ENCODE data around the gene AIF1.
A peak's percentile ranks its signal among the peaks of the same experiment; 100 is the strongest.

GRCh38 chr6:31620586-31621319 lies 5.7 kb downstream of the AIF1 start, which contains the start of gene PRRC2A:
- no peak for TF ChIP-seq CTCF (conservative IDR thresholded peaks at IDR 0.05)
- TF ChIP-seq ZFX (IDR thresholded peaks at IDR 0.05): peak; percentile 74; the same call in 1 of the 2 replicates
